ENCODE measurements around the gene GARNL3. TPM values are rescaled to one million over a fixed set of nuclear protein-coding genes. Genes with fewer than 3 reads are reported as not detected.

Gene GARNL3
- polyA plus RNA-seq, 1 donor from 2014 or later = 20.0 TPM

GRCh38 chr9:127389381-127390247 lies 125.0 kb downstream of the GARNL3 start:
- no peak overlapping the region for H3K9ac ChIP-seq (ENCODE audit: low read length)

GRCh38 chr9:127390248-127390545 lies 125.6 kb downstream of the GARNL3 start:
- H3K4me3 ChIP-seq (ENCODE audit: low read length) = no peak overlapping the region
- no peaks in the 10 kb centered on the region for H4K20me1 ChIP-seq (ENCODE audit: insufficient read depth)
- no peaks in the 10 kb centered on the region for H3K9me2 ChIP-seq (ENCODE audit: insufficient read depth, low read length)
- H2AFZ ChIP-seq (ENCODE audit: low read depth, low read length) = no peak overlapping the region
- no peaks in the 10 kb centered on the region for H3K27me3 ChIP-seq (ENCODE audit: insufficient read depth, low read depth, low read length)
- no peaks in the 10 kb centered on the region for H3K79me2 ChIP-seq (replicated peaks; ENCODE audit: insufficient read depth, low read length)
- no peak overlapping the region for H3K9ac ChIP-seq (ENCODE audit: low read length)
- H3K36me3 ChIP-seq (ENCODE audit: insufficient read depth, low read length) = no peaks in the 10 kb centered on the region
- peaks cover 3% of the 10 kb centered on the region for H3F3A ChIP-seq (ENCODE audit: insufficient read depth, low read length, poor library complexity, severe bottlenecking)
- no peak overlapping the region for H3K27ac ChIP-seq (ENCODE audit: low read length)
- no peak overlapping the region for H3K4me2 ChIP-seq (ENCODE audit: low read length)
- no peaks in the 10 kb centered on the region for H3K9me3 ChIP-seq (ENCODE audit: low read length)
- TF ChIP-seq REST (IDR thresholded peaks at IDR 0.05; ENCODE audit: borderline replicate concordance) (no peak), TAF1 (IDR thresholded peaks at IDR 0.05; ENCODE audit: low read depth) (no peak), SMC3 (conservative IDR thresholded peaks at IDR 0.05; ENCODE audit: poor library complexity) (no peak), CTCF (IDR thresholded peaks at IDR 0.05; ENCODE audit: poor library complexity, severe bottlenecking) (no peak), EP300 (conservative IDR thresholded peaks at IDR 0.05; ENCODE audit: poor library complexity, severe bottlenecking) (no peak)

More at GRCh38 chr9:127389381-127390247, 125.0 kb downstream of the GARNL3 start:
- no peaks in the 10 kb centered on the region for H3K27me3 ChIP-seq (ENCODE audit: insufficient read depth, low read depth, low read length)
- TF ChIP-seq MXI1 (conservative IDR thresholded peaks at IDR 0.05; ENCODE audit: poor library complexity, severe bottlenecking) = no peak
- TF ChIP-seq REST (IDR thresholded peaks at IDR 0.05; ENCODE audit: borderline replicate concordance) = no peak
- TF ChIP-seq SMC3 (conservative IDR thresholded peaks at IDR 0.05; ENCODE audit: poor library complexity) = no peak
- no peak for TF ChIP-seq CTCF (IDR thresholded peaks at IDR 0.05; ENCODE audit: poor library complexity, severe bottlenecking)
- no peak for TF ChIP-seq RAD21 (conservative IDR thresholded peaks at IDR 0.05)
- no peak for TF ChIP-seq EP300 (conservative IDR thresholded peaks at IDR 0.05; ENCODE audit: poor library complexity, severe bottlenecking)
- no peak for TF ChIP-seq EZH2 (IDR thresholded peaks at IDR 0.05; ENCODE audit: borderline replicate concordance, insufficient read depth, low read length, poor library complexity, severe bottlenecking)
- no peak for TF ChIP-seq POLR2AphosphoS5 (IDR thresholded peaks at IDR 0.05)
- TF ChIP-seq TAF1 (IDR thresholded peaks at IDR 0.05; ENCODE audit: low read depth) = no peak
- H3K36me3 ChIP-seq (ENCODE audit: insufficient read depth, low read length) = no peaks in the 10 kb centered on the region
- no peaks in the 10 kb centered on the region for H3K9me2 ChIP-seq (ENCODE audit: insufficient read depth, low read length)
- no peak overlapping the region for H2AFZ ChIP-seq (ENCODE audit: low read depth, low read length)
- H3F3A ChIP-seq (ENCODE audit: insufficient read depth, low read length, poor library complexity, severe bottlenecking) = peaks cover 3% of the 10 kb centered on the region
- peak overlapping the region; percentile 30 for H3K4me3 ChIP-seq (ENCODE audit: low read length)
- H4K20me1 ChIP-seq (ENCODE audit: insufficient read depth) = no peaks in the 10 kb centered on the region
- no peaks in the 10 kb centered on the region for H3K9me3 ChIP-seq (ENCODE audit: low read length)
- no peaks in the 10 kb centered on the region for H3K79me2 ChIP-seq (replicated peaks; ENCODE audit: insufficient read depth, low read length)
- peak overlapping the region; percentile 33 for H3K4me2 ChIP-seq (ENCODE audit: low read length)
- peak overlapping the region; percentile 71 for H3K27ac ChIP-seq (ENCODE audit: low read length)

All from neural cell (in vitro differentiated cells).